NT2/D1 (cell line): Measurements from ENCODE around the gene ZSCAN2.

Source experiments
- YY1 ChIP-seq: IDR thresholded peaks from 2 replicates; pipeline ENCODE4 v1.6.1; 2011; ENCODE audit not compliant: insufficient read length, insufficient read depth
- ZNF274 ChIP-seq: IDR thresholded peaks from 2 replicates; pipeline ENCODE4 v1.6.1; 2011; ENCODE audit warnings: mild to moderate bottlenecking, low read depth, low read length

DNA sequence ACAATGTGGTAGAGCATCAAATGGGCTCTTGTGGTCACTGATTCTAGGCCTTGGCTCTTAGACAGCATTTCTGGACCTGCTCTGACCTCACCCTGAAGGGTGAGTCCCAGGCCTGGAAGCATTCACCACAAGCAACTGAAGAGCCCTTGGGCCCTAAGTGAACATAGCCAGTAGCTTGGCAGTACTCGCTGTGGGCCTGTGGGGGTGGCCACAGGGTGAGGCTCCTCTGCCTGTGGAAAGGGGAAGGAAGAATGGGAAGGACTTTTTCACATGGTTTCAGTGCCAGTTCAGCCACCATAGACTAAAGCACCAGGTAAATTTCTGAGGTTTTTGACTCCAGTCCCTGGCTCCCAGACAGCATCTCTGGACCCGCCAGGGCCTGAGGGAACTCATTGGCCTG lies 5.1 kb upstream of the ZSCAN2 start:
- TF ChIP-seq YY1 (no peak), ZNF274 (no peak)
